ENCODE measurements around the gene FARP2. TPM values are rescaled to one million over a fixed set of nuclear protein-coding genes. Genes with fewer than 3 reads are reported as not detected.

Gene FARP2
- total RNA-seq, 1 donor from 2014 or later, result 54.5 TPM

DNA sequence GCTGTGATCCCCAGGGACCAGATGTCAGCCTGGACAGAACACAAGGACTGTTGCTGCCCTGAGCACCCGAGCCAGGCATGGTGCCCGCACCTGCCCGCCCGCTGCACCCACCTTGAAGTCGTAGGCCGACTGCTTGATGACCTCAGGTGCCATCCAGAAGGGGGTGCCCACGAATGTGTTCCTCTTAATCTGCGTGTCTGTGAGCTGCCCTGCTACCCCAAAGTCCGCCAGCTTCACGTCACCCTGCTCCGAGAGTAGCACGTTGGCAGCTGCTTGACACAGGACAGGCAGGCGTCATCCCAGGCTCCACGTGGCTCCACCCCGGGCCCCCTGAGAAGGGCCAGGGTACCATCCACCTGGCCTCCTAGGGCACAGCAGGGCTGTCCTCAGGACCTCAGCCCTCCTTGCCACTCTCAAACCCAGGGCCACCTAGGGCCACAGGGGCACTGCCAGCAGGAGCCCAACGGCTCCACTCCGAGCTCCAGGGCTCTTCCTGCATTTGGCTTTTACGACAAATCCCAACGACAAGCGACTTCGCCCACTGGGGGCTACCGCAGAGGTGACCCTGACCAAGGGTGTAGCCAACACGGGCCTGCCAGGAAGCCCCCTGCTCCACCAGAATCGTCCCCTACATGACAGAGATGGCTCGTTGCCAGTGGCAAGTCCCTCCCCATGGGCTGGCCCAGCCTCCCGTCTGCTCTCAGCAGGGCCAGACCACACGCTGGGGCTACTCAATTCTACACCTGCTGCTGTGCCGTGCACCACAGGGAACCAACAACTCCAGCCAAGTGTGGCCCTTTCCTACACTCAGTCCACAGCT, 143.3 kb downstream of the FARP2 start:
- H3K27me3 Mint-ChIP-seq (ENCODE audit: unreplicated experiment), result no peaks in the 10 kb centered on the region
- H3K4me3 Mint-ChIP-seq (ENCODE audit: unreplicated experiment), result no peak overlapping the region

DNA sequence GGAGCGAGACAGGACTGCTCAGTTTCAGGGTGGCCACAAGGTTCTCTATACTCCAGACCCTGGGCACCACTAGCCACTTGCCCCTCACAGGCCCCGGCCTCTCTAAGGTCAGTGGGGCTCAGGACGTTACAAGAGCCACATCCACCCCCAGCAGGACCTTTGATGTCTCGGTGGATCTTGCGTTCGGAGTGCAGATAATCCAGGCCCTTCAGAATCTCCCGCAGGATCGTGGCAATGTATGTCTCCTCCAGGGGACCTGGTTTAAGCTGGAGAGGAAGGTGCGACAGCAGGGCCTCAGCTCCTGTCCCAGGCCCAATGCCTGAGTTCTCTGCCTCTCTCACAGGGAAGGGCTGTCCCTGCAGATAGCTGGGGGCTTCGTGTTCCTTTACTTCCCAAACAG, 143.9 kb downstream of the FARP2 start:
- Mint-ChIP-seq H3K27me3 (ENCODE audit: unreplicated experiment) (no peaks in the 10 kb centered on the region), H3K4me1 (ENCODE audit: unreplicated experiment) (peaks cover 10% of the 10 kb centered on the region), H3K9me3 (ENCODE audit: unreplicated experiment) (no peaks in the 10 kb centered on the region), H3K36me3 (ENCODE audit: unreplicated experiment) (peaks cover 13% of the 10 kb centered on the region), H3K27ac (ENCODE audit: unreplicated experiment) (no peak overlapping the region), H3K4me3 (ENCODE audit: unreplicated experiment) (no peak overlapping the region)
- TF ChIP-seq, protein P1, sequence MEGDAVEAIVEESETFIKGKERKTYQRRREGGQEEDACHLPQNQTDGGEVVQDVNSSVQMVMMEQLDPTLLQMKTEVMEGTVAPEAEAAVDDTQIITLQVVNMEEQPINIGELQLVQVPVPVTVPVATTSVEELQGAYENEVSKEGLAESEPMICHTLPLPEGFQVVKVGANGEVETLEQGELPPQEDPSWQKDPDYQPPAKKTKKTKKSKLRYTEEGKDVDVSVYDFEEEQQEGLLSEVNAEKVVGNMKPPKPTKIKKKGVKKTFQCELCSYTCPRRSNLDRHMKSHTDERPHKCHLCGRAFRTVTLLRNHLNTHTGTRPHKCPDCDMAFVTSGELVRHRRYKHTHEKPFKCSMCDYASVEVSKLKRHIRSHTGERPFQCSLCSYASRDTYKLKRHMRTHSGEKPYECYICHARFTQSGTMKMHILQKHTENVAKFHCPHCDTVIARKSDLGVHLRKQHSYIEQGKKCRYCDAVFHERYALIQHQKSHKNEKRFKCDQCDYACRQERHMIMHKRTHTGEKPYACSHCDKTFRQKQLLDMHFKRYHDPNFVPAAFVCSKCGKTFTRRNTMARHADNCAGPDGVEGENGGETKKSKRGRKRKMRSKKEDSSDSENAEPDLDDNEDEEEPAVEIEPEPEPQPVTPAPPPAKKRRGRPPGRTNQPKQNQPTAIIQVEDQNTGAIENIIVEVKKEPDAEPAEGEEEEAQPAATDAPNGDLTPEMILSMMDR (IDR thresholded peaks at IDR 0.05), result no peak
- no peak for DNase-seq (ENCODE audit: extremely low spot score, unreplicated experiment)

More for the DNA sequence above, 143.3 kb downstream of the FARP2 start:
- H3K4me1 Mint-ChIP-seq (ENCODE audit: unreplicated experiment), result peaks cover 6% of the 10 kb centered on the region
- H3K27ac Mint-ChIP-seq (ENCODE audit: unreplicated experiment), result no peak overlapping the region
- peaks cover 16% of the 10 kb centered on the region for H3K36me3 Mint-ChIP-seq (ENCODE audit: unreplicated experiment)
- no peaks in the 10 kb centered on the region for H3K9me3 Mint-ChIP-seq (ENCODE audit: unreplicated experiment)
- no peak for DNase-seq (ENCODE audit: extremely low spot score, unreplicated experiment)
- TF ChIP-seq, protein P1 (IDR thresholded peaks at IDR 0.05), result no peak

DNA sequence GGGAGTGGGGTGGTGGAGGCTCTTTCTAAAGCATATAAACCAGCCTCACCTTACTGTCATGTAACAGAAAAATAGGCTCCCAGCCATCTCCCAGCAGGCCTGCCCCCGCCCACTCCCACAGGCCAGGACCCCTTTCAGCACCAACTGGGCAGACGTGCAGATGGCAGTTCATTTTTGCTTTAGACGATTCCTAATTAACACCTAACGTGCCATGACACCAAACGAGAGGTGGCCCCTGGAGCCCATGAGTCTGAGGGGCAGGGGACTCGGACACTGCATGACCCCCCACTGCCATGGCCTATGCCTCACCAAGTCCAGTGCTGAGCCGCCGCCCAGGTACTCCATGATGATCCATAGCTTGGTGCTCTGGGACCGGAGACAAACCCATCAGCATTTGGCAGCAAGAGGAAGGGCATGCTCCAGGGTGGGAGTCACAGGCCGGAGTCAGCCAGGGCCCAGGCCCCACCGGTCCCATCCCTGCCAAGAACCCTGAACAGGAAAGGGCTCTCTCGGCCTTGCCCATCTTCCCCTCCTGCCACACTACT, 144.4 kb downstream of the FARP2 start:
- H3K27ac Mint-ChIP-seq (ENCODE audit: unreplicated experiment), result no peak overlapping the region
- H3K4me3 Mint-ChIP-seq (ENCODE audit: unreplicated experiment), result no peak overlapping the region
- H3K27me3 Mint-ChIP-seq (ENCODE audit: unreplicated experiment), result no peaks in the 10 kb centered on the region
- peaks cover 14% of the 10 kb centered on the region for H3K4me1 Mint-ChIP-seq (ENCODE audit: unreplicated experiment)
- no peaks in the 10 kb centered on the region for H3K9me3 Mint-ChIP-seq (ENCODE audit: unreplicated experiment)
- H3K36me3 Mint-ChIP-seq (ENCODE audit: unreplicated experiment), result peaks cover 10% of the 10 kb centered on the region
- TF ChIP-seq, protein P1 (IDR thresholded peaks at IDR 0.05), result no peak
- DNase-seq (ENCODE audit: extremely low spot score, unreplicated experiment), result no peak

DNA sequence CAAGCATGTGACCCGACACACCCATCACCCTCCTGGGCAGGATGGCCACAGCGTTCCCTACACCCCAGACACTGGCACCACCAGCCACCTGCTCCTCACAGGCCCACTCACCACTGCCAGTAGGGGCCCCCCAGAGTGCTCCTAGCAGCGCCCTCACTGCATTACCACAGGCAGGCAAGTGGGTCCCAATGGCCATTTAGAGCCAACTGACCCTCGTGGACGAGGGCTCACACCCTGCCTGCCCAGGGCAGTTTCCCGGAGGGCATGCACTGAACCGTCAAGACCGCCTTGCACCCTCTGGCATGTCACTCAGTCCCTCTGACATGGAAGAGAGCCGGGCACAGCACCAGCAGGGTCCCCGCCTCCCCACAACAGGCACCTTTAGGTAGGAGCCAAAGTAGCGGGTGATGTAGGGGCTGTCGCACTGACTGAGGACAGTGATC, 145.0 kb downstream of the FARP2 start:
- H3K4me3 Mint-ChIP-seq (ENCODE audit: unreplicated experiment), result no peak overlapping the region
- H3K27ac Mint-ChIP-seq (ENCODE audit: unreplicated experiment), result no peak overlapping the region
- TF ChIP-seq, protein P1 (IDR thresholded peaks at IDR 0.05), result no peak
- H3K4me1 Mint-ChIP-seq (ENCODE audit: unreplicated experiment), result peaks cover 21% of the 10 kb centered on the region
- peaks cover 10% of the 10 kb centered on the region for H3K36me3 Mint-ChIP-seq (ENCODE audit: unreplicated experiment)
- no peaks in the 10 kb centered on the region for H3K27me3 Mint-ChIP-seq (ENCODE audit: unreplicated experiment)
- DNase-seq (ENCODE audit: extremely low spot score, unreplicated experiment), result no peak
- H3K9me3 Mint-ChIP-seq (ENCODE audit: unreplicated experiment), result no peaks in the 10 kb centered on the region

DNA sequence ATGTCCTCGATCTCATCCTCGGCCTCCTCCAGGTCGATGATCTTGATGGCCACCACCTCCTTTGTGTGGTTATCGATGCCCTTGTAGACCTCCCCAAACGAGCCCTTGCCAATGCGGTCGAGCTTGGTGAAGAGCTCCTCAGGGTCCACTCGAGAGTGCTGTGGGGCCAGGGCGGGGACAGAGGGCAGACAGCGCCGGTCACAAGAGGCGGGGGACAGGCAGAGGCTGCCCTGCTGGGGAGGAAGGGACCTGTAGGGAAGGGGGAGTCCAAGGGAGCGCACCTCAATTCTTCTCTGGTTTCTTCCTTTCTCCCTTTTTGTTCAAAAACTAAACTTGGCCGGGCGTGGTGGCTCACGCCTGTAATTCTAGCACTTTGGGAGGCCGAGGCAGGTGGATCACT, 145.5 kb downstream of the FARP2 start:
- no peak overlapping the region for H3K4me3 Mint-ChIP-seq (ENCODE audit: unreplicated experiment)
- H3K27me3 Mint-ChIP-seq (ENCODE audit: unreplicated experiment), result no peaks in the 10 kb centered on the region
- peaks cover 10% of the 10 kb centered on the region for H3K36me3 Mint-ChIP-seq (ENCODE audit: unreplicated experiment)
- no peak overlapping the region for H3K27ac Mint-ChIP-seq (ENCODE audit: unreplicated experiment)
- peaks cover 25% of the 10 kb centered on the region for H3K4me1 Mint-ChIP-seq (ENCODE audit: unreplicated experiment)
- no peaks in the 10 kb centered on the region for H3K9me3 Mint-ChIP-seq (ENCODE audit: unreplicated experiment)
- TF ChIP-seq, protein P1 (IDR thresholded peaks at IDR 0.05), result no peak
- DNase-seq (ENCODE audit: extremely low spot score, unreplicated experiment), result no peak
